Epidermal melanocyte (primary cell): ENCODE results near the gene SMAD5.

Source experiments
- DNase-seq: peaks from one replicate; pipeline ENCODE4 v3.0.0; 2011; ENCODE audit warnings: low spot score; ENCODE audit not compliant: insufficient read length

The SMAD5 gene

GRCh38 chr5:136194576-136194975, 61.9 kb downstream of the SMAD5 start:
- DNase-seq: no peak

- no peak for DNase-seq
Measured at GRCh38 chr5:136195971-136196820, 63.6 kb downstream of the SMAD5 start.

- no peak for DNase-seq
Measured at GRCh38 chr5:136197462-136198142, 65.0 kb downstream of the SMAD5 start.

GRCh38 chr5:136198453-136198852, 65.8 kb downstream of the SMAD5 start:
- DNase-seq: no peak

DNA sequence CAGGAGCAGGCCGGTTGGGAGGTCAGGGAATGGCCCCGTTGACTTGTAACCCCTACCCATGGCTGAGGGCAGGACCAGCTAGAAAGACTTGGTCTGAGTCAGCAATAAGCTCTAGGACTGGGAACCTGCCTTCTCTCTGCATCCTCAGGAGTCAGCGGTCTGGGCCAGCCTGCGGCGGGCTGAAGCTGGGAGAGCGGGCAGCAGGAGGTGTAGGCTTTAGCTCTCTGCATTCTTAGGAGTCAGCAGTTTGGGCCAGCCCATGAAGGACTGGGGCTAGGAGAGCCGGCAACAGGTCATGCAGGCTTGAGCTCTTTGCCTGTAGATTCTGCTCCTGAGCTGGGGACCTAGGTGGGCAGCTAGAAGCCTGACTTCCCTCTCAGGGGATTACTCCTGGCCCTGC, 66.8 kb downstream of the SMAD5 start:
- DNase-seq: no peak

- DNase-seq: no peak
Measured at GRCh38 chr5:136200130-136200529, 67.5 kb downstream of the SMAD5 start.

- DNase-seq: no peak
Measured at GRCh38 chr5:136200761-136201160, 68.1 kb downstream of the SMAD5 start.

- no peak for DNase-seq
Measured at GRCh38 chr5:136201870-136202269, 69.2 kb downstream of the SMAD5 start.

GRCh38 chr5:136202469-136203205, 70.0 kb downstream of the SMAD5 start:
- no peak for DNase-seq

DNA sequence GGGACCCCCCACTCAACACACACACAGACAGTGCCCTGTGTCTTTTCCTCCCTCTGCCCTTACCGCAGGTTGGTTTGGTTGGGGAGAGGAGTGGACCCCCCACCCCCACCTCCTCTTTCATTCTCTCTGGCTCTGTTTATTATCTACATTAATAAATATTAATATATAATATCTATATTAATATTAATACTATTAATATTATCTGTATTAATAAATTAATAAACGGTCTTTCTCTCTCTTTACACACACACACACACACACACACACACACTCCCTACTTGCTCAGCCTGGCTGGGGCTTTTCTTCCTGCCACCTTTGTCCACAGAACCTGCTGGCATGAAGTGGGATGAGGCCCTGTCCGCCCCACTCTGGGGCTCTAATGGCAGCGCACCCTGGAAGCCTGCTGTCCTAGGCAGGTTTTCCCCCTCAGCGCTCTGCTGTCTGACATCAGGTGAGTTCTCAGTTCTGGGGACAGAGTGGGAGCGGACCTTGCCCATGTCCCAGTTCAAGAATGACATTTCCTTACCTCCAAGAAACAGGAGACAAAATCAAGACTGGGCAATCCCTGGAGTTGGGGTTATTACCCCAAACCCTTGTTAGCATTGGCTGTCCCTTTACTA, 70.8 kb downstream of the SMAD5 start:
- no peak for DNase-seq

GRCh38 chr5:136205061-136205702, 72.5 kb downstream of the SMAD5 start:
- DNase-seq: no peak

- no peak for DNase-seq
Measured at GRCh38 chr5:136205941-136206340, 73.3 kb downstream of the SMAD5 start.

GRCh38 chr5:136206361-136206760, 73.7 kb downstream of the SMAD5 start:
- DNase-seq: no peak

DNA sequence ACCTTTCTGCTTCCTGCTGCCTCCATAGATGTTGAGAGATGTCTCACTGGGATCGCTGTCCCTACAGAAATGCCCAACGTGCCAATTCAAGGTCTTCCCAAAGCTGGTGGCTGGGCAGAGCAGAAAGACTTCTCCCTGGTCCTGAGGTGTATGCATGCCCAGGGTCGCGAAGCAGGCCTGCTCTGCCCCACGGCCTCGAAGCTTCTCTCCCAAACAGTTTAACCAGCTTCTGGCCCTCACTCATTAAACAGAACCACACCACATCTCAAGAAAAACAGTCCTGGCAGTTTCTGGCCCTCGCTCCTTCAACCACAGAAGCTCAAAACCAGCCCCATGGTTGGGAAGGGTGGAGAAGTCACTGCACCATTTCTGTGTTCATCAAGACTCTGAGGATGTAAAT, 75.0 kb downstream of the SMAD5 start:
- DNase-seq: no peak

DNA sequence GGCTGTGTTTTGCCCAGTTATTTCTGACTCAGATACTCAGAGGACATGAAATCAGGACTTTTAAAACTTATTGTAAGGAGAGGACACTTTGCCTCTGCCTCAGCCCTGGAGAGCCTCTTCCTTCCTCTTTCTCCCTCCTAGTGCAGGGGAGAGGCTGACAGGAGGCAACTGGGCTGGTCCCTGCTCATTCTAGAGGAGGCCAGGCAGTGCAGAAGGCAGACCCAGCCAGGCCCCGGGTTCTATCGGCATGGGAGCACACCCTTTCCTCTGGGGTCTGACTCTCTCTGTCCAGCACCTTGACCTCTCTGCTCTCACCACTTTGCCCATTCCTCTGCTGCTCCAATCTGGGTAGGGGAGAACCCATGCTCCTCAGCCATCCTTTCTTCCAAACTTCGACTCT, 76.3 kb downstream of the SMAD5 start:
- no peak for DNase-seq

GRCh38 chr5:136209346-136209910, 76.8 kb downstream of the SMAD5 start:
- no peak for DNase-seq

GRCh38 chr5:136210259-136210658, 77.6 kb downstream of the SMAD5 start:
- DNase-seq: no peak

DNA sequence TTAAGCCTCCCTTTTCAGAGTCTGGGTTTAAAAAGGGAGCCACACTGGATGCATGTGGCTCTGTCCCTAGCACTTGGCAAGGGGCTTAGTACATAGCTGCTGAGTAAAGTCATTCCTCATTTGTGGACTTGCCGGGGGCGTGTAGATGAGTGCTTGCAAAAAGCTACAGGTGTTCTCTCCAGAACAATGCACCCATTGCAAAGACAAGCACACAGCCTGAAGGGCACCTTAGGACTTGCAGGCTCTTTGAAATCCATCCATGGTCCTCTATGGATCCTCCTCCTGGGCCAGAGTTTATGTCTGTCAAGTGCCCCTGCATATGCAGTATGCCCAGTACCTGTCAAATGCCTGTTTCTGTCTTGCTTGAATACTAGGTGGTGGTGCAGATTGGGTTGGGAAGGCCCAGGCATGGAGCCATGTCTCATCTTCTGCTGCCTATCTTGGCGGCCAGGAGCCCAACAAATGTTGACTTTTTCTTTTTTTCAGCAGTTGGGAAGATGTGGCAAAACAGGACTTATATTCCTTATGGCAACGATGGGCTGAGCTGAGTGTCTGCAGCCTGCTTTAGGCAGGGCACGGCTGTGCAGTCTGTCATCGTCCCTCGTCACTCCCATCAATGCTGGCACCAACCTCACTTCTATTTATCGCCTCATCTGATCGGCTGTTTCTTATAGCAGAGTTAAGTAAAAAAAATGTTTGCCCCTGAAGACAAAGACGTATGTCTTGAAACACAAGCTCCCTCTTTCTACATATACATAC, 78.8 kb downstream of the SMAD5 start:
- no peak for DNase-seq

- no peak for DNase-seq
Measured at GRCh38 chr5:136212252-136212721, 79.6 kb downstream of the SMAD5 start.

DNA sequence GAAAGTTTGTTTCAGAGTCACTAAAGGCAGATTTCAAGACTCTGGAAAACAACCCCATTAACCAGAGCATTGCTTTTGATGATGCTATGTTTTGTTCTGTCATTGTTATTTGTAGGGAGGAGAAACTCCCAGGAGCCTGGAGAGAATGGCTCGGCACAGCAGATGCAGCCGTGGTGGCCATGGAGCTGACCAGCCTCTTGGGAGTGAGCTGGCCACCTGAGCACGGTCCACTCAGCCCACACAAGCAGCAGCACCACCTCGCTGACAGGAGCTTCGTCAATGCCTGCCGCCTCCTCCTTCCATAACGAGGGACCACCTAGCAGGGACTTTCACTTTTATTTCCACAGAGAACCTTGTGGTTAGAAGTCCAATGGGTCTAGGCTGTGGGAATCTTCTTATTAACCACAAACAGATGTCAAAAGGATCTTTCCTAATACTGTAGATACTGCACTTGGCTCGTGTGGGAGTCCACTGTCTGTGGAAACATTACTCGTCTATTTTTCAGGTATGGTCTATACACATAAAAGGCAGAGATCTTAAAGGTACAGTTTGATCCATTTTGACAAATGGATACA, 81.4 kb downstream of the SMAD5 start:
- DNase-seq: no peak
